NCI-H146 treated with DMSO at 0.1 percent for 48 hours (cell line): ENCODE measurements around the gene IL22RA1.

Source experiments
- DNase-seq: peaks from one replicate; lab custom pipeline; 2025; ENCODE audit not compliant: unreplicated experiment; lab: John Stamatoyannopoulos, UW

Gene IL22RA1

GRCh38 chr1:24167008-24167407 is 24.1 kb upstream of the IL22RA1 start:
- DNase-seq, result no peak

GRCh38 chr1:24165500-24165899 is 22.6 kb upstream of the IL22RA1 start:
- DNase-seq, result no peak

GRCh38 chr1:24164004-24164403 is 21.1 kb upstream of the IL22RA1 start:
- no peak for DNase-seq

GRCh38 chr1:24162201-24162600 is 19.3 kb upstream of the IL22RA1 start:
- no peak for DNase-seq

- DNase-seq, result no peak
These were observed 18.3 kb upstream of the IL22RA1 start for GRCh38 chr1:24161270-24161669.

DNA sequence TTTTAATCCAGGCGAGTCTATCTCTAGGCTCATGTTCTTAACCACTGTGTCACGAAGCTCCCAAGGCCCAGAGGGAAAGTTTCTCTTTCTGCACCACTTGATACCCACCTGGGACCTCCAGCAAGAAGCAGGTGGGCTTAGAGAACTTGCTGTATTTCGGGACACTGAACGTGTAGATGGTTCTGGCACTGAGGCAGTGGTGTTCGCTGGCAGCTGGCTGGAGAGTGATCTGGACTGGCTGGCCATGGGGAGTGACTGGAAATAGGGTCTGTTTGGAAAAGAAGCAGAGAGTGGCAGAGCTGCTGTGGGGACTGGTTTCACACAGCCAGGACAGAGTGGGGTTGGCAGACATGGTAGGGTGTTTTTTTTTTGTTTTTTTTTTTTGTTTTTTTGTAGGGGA is 16.4 kb upstream of the IL22RA1 start:
- no peak for DNase-seq

- no peak for DNase-seq
These were observed 15.1 kb upstream of the IL22RA1 start for GRCh38 chr1:24157918-24158481.

- no peak for DNase-seq
These were observed 13.8 kb upstream of the IL22RA1 start for GRCh38 chr1:24156542-24157260.

- DNase-seq, result peak; percentile 69
These were observed 12.3 kb upstream of the IL22RA1 start for GRCh38 chr1:24155011-24155782.

GRCh38 chr1:24154215-24154614 is 11.3 kb upstream of the IL22RA1 start:
- DNase-seq, result peak; percentile 91

- no peak for DNase-seq
These were observed 9.9 kb upstream of the IL22RA1 start for GRCh38 chr1:24152631-24153494.

DNA sequence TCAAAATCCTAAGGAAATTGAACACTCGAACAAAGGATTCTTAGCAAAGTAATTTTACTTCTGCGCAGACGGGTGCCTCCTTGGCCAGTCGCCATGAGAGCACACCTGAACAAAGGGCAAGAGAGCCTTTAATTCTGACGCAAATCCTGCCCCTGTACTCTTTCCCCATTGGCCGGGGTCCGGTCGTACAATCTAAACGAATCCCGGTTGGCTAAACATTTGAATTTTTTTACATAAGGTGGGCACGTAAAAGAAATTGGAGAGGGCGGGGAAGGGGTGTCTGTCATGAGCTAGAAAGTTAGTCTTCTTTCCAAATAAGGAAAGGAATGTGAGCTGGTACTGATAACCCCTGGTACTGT is 8.2 kb upstream of the IL22RA1 start:
- peak; percentile 94 for DNase-seq

- peak; percentile 86 for DNase-seq
These were observed 7.6 kb upstream of the IL22RA1 start for GRCh38 chr1:24150234-24151174.

- DNase-seq, result no peak
These were observed 6.9 kb upstream of the IL22RA1 start for GRCh38 chr1:24149866-24150233.

DNA sequence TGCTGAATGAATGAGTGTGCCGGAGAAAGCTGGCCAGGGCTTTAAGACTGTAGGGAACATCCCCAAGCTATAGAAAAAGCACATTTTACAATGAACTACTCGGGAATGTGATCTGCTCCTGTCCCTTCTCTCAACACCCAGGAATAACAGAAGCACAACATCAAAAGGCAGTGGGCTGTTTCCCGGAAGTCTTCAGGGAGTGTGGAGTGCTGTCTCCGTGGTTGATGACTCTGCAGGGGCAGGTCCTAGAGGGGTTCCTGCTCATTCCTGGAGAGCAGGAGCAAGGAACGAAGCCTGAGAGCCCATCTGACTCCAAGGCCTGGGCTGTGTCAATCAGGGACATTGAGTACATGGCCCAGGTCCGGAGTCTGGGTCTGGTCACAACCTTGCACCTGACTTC is 4.9 kb upstream of the IL22RA1 start:
- no peak for DNase-seq

DNA sequence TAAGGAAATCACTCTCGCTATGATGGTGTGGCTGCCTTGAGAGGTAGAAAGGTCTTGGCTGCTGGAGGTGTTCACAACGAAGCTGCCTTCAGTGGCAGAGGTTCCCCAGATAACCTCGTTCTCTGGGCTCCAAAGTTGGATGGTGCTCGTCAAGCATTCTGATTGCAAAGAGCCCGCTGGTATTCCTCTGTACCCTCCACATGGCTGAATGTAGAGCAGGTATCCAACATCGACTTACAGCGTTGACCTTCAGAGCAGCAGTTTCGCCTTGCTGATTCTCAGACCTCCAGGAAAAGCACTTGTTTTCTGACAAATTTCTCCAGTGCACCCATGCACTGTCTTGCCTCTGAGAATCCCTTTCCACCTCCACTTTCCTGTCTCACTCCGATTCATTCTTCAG is 4.3 kb upstream of the IL22RA1 start:
- DNase-seq, result no peak

DNA sequence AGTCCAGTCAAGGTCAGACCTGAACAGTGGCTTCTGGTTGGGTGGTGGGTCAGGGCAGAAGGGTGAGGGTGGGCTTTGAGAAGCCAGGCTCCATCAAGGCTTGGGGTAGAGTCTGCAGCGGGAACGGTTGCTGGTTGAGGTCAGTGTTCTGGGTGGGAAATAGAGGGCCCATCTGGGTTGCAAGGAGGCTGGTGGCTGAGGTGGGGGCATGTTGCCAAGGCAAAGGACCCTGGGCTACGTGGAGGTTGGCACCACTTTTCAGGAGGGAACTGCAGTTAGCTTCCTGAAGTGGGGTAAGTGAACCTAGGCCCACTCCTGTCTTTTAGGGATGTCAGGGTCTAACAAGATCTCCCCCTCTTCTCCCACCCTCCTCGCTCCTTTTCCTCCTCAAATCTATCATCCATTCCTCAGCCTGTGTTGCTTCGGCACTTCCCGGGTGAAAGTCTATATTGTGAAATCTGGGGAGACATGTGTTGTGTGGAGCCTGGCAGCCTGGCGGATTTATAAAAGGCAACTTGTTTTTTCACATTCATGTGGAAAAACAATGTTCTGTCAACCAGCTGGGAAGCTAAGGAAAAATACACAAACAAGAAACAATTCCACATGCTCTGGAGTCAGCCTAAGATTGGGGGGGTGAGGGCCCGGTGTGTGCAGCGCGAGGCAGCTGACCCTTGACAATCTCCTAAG is 1.5 kb downstream of the IL22RA1 start:
- no peak for DNase-seq

GRCh38 chr1:24140741-24141181 is 2.2 kb downstream of the IL22RA1 start:
- no peak for DNase-seq

- DNase-seq, result no peak
These were observed 3.0 kb downstream of the IL22RA1 start for GRCh38 chr1:24139841-24140425.

DNA sequence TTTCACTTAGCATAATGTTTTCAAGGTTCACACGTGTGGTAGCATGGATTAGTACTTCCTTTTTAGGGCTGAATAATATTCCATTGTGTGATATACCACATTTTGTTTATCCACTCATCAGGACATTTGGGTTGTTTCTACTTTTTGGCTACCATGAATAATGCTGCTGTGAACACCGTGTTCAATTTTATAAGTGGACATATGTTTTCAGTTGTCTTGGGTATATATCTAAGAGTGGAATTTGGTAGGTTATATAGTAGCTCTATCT is 3.8 kb downstream of the IL22RA1 start:
- no peak for DNase-seq
